Measurements from ENCODE around the gene PTGDR. TPM values are rescaled to one million over a fixed set of nuclear protein-coding genes. Genes with fewer than 3 reads are reported as not detected.

Gene PTGDR
- total and polyA plus RNA-seq, 11 donors = 0.33 to 2.5 (median 0.88) TPM

DNA sequence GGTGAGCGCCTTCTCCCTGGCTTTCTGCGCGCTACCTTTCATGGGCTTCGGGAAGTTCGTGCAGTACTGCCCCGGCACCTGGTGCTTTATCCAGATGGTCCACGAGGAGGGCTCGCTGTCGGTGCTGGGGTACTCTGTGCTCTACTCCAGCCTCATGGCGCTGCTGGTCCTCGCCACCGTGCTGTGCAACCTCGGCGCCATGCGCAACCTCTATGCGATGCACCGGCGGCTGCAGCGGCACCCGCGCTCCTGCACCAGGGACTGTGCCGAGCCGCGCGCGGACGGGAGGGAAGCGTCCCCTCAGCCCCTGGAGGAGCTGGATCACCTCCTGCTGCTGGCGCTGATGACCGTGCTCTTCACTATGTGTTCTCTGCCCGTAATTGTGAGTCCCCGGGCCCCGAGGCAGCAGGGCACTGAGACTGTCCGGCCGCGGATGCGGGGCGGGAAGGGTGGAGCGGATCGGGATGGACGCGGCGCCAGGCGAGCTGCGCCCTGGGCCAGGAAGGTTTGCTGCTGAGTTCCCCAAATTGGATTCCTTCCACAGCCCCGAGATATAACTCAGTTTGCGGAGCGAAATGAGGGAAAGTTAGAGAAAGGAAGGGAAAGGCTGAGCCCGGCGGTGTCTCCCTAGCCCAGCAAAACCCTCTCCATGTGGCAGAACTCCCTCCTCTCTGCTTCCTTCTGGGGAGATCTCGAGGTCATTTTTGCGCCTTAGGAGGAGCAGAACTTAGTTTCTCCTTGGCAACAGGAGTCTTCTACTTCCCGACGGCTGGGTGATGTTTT is 972 bp downstream of the PTGDR start:
- intact Hi-C loops (cut with DNase I) = loop anchor here in 2 of 10 donors (10.0 kb wide), 2 partner anchors 124 to 274 kb away; no protein-coding TSS in a partner anchor
- no peak for TF ChIP-seq POLR2A (IDR thresholded peaks at IDR 0.05)
- TF ChIP-seq, protein P1, sequence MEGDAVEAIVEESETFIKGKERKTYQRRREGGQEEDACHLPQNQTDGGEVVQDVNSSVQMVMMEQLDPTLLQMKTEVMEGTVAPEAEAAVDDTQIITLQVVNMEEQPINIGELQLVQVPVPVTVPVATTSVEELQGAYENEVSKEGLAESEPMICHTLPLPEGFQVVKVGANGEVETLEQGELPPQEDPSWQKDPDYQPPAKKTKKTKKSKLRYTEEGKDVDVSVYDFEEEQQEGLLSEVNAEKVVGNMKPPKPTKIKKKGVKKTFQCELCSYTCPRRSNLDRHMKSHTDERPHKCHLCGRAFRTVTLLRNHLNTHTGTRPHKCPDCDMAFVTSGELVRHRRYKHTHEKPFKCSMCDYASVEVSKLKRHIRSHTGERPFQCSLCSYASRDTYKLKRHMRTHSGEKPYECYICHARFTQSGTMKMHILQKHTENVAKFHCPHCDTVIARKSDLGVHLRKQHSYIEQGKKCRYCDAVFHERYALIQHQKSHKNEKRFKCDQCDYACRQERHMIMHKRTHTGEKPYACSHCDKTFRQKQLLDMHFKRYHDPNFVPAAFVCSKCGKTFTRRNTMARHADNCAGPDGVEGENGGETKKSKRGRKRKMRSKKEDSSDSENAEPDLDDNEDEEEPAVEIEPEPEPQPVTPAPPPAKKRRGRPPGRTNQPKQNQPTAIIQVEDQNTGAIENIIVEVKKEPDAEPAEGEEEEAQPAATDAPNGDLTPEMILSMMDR (IDR thresholded peaks at IDR 0.05) = no peak
- Histone ChIP-seq H3K27me3 (peaks cover 0 to 38% (median 9%) of the 10 kb centered on the region in 9 donors), H3K9me3 (no peaks in the 10 kb centered on the region), H3K4me1 (peaks cover 0 to 43% (median 18%) of the 10 kb centered on the region in 12 donors), H3K4me3 (peak overlapping the region; percentile 36 to 75 (median 58)), H3K27ac (peak overlapping the region in 9 of 12 donors; percentile 11 to 78 (median 61)), H3K36me3 (no peaks in the 10 kb centered on the region)
- ATAC-seq = peak in 3 of 4 donors; percentile 22 to 50 (median 41)
- 1 to 3% (median 2%) methylated on average over 43 to 54 of the region's 54 CpGs for WGBS, 4 donors
- peak in 4 of 5 donors; percentile 22 to 63 (median 29) for DNase-seq

DNA sequence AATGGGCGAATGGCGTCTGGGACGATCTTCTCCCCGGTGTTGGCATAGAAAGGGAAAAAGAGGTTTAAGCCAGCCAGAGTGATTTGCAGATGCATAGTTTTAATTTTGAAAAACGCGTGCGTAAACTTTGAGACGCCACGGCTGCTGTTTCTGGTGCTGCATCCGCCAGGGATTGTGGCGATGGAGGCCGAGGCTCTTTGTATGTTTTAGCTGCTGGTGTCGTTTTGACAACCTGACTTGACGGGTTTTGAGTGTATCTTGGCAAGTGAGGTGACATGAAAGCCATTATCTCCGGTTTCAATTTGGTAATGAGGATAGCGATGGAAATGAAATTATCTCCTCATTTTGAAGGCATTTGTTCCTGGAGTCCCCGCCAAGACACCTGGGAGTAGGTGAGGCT is 1.6 kb downstream of the PTGDR start:
- WGBS, 4 donors = 29 to 45% (median 35%) methylated on average over 17 of the region's 17 CpGs
- no peaks in the 10 kb centered on the region for H3K36me3 ChIP-seq
- ATAC-seq = no peak
- H3K27me3 ChIP-seq = peaks cover 0 to 38% (median 9%) of the 10 kb centered on the region in 9 donors
- peak overlapping the region; percentile 36 to 75 (median 58) for H3K4me3 ChIP-seq
- H3K9me3 ChIP-seq = no peaks in the 10 kb centered on the region
- peak in 1 of 5 donors; percentile 58 for DNase-seq
- peak overlapping the region in 9 of 12 donors; percentile 11 to 78 (median 61) for H3K27ac ChIP-seq
- TF ChIP-seq POLR2A (IDR thresholded peaks at IDR 0.05) = no peak
- TF ChIP-seq, protein P1 (IDR thresholded peaks at IDR 0.05) = no peak
- H3K4me1 ChIP-seq = peaks cover 0 to 43% (median 18%) of the 10 kb centered on the region in 12 donors
- intact Hi-C loops (cut with DNase I) = loop anchor here in 2 of 10 donors (10.0 kb wide), 2 partner anchors 124 to 274 kb away; no protein-coding TSS in a partner anchor

DNA sequence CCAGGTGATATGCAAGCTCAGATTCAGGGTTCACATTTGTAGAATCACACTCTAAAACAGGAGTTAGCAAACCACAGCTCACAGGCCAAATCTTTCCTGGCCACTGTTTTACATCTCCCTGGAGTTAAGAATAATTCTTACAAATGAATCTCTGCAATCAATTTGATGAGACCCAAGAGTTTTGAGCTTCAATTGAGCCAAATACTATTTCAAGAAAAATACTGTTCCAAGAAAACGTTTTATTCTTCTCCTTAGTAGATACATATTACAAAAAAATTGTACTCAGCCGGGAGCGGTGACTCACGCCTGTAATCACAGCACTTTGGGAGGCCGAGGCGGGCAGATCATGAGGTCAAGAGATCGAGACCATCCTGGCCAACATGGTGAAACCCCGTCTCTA is 2.5 kb downstream of the PTGDR start:
- DNase-seq (no peak), ATAC-seq (peak in 1 of 4 donors; percentile 14)
- H3K27me3 ChIP-seq = peaks cover 0 to 38% (median 9%) of the 10 kb centered on the region in 9 donors
- peaks cover 0 to 43% (median 18%) of the 10 kb centered on the region in 12 donors for H3K4me1 ChIP-seq
- H3K27ac ChIP-seq = no peak overlapping the region
- intact Hi-C loops (cut with DNase I) = loop anchor here in 2 of 10 donors (10.0 kb wide), 2 partner anchors 125 to 275 kb away; no protein-coding TSS in a partner anchor
- H3K4me3 ChIP-seq = peak overlapping the region in 10 of 12 donors; percentile 48 to 75 (median 59)
- 53 to 78% (median 56%) methylated on average over 8 of the region's 8 CpGs for WGBS, 4 donors
- TF ChIP-seq, protein P1 (IDR thresholded peaks at IDR 0.05) = no peak
- TF ChIP-seq POLR2A (IDR thresholded peaks at IDR 0.05) = no peak
- no peaks in the 10 kb centered on the region for H3K9me3 ChIP-seq
- peaks cover 0 to 5% (median 0%) of the 10 kb centered on the region in 9 donors for H3K36me3 ChIP-seq

DNA sequence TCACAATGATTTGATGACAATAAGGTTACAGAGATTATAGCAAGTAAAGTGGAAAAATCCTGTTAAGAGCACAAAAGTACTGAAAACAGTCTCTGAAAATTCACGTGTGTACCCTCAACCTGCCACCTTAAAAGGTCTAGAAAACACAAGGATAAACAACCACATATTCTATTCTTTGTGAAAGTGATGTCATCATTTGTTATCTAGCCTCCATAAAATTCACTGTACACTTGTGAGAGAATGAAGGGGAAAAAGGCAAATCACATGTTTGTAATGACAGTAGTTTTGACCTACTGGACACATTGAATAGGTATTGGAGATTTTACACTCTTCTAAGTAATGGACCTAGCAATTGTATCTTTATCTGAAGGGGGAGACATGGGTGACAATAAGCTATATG is 4.0 kb downstream of the PTGDR start:
- peaks cover 0 to 37% (median 9%) of the 10 kb centered on the region in 9 donors for H3K27me3 ChIP-seq
- no peak overlapping the region for H3K27ac ChIP-seq
- ATAC-seq (no peak), DNase-seq (no peak)
- intact Hi-C loops (cut with DNase I) = no loop called here
- peaks cover 0 to 18% (median 0%) of the 10 kb centered on the region in 9 donors for H3K36me3 ChIP-seq
- H3K9me3 ChIP-seq = no peaks in the 10 kb centered on the region
- H3K4me1 ChIP-seq = peaks cover 0 to 29% (median 17%) of the 10 kb centered on the region in 12 donors
- no peak for TF ChIP-seq POLR2A (IDR thresholded peaks at IDR 0.05)
- TF ChIP-seq, protein P1 (IDR thresholded peaks at IDR 0.05) = no peak
- no peak overlapping the region for H3K4me3 ChIP-seq
- WGBS, 4 donors = 85 to 93% (median 89%) methylated on average over 1 of the region's 1 CpG

Data from heart left ventricle (tissue), 16 donors.